K562 (cell line): ENCODE measurements around the gene TSPAN14. TPM values are rescaled to one million over a fixed set of nuclear protein-coding genes. Genes with fewer than 3 reads are reported as not detected.

Experiments used
- ATAC-seq: fragments of 200-7000 bp; cut with Tn5 transposase; 3 replicates; pipeline ENCODE4 v1.9.1; 2020; ENCODE audit warnings: moderate library complexity
- BruUV-seq: library from RNA; stranded (reverse); fragments of 400-500 nt; replicated peaks from 2 replicates; lab custom pipeline; 2021; lab: Mats Ljungman, UMichigan
- CTCF ChIA-PET: fragments of 300-600 bp; formaldehyde crosslinking; extraction: SDS; loops from one replicate; lab custom pipeline; 2021; ENCODE audit warnings: low intra/inter-chr PET ratio; lab: Yijun Ruan, JAX
- POLR2A ChIA-PET: fragments of 300-600, 350-650 bp; sonication (Branson Sonifier 250); formaldehyde crosslinking; extraction: SDS; loops from one replicate; lab custom pipeline; 2021; ENCODE audit warnings: antibody characterized with exemption, inconsistent platforms; lab: Yijun Ruan, JAX
- DNase-seq, 4 experiments: peaks; one replicate each; pipeline versions ENCODE4 v3.0.0 to v3.0.0-alpha.2; 2011 to 2018; ENCODE audit warnings: low spot score in 3 of 4, mixed read lengths in 3 of 4; ENCODE audit errors: extremely low read depth in 1 of 4
- FAIRE-seq: peaks from 2 replicates; lab custom pipeline; 2011; peaks lifted over from hg19 to GRCh38; lab: Jason Lieb, UNC
- H2AFZ ChIP-seq: 2 replicates; pipeline ENCODE4 v1.6.0; 2011; ENCODE audit warnings: low read depth, low read length, control low read depth, inconsistent platforms
- H3K27ac ChIP-seq: fragments of 200-600 bp; 3 replicates; pipeline ENCODE4 v1.8.0; 2011; ENCODE audit warnings: low read depth, mild to moderate bottlenecking, control low read depth, inconsistent platforms, low read length, moderate library complexity, mixed read lengths; ENCODE audit errors: extremely low read depth
- H3K27me3 ChIP-seq, 2 experiments: fragments of 300-600 bp in 1 of 2; 2 replicates in 1 of 2; 3 replicates in 1 of 2; pipeline versions ENCODE4 v1.6.0 to v1.8.0; 2011; ENCODE audit warnings: inconsistent platforms in 2 of 2, low read length in 2 of 2, mild to moderate bottlenecking in 1 of 2, mixed read lengths in 1 of 2, moderate library complexity in 1 of 2; ENCODE audit not compliant: control insufficient read depth in 2 of 2, insufficient read depth in 2 of 2
- H3K36me3 ChIP-seq: fragments of 300-600 bp; 3 replicates; pipeline ENCODE4 v1.8.0; 2011; ENCODE audit warnings: mild to moderate bottlenecking, low read length, inconsistent platforms; ENCODE audit not compliant: control insufficient read depth, insufficient read depth
- H3K4me1 ChIP-seq, 2 experiments: fragments of 200-600 bp in 1 of 2; replicated peaks in 1 of 2; 2 replicates in 1 of 2; 3 replicates in 1 of 2; pipeline versions ENCODE4 v1.5.1 to v1.8.0; 2011; ENCODE audit warnings: inconsistent platforms in 2 of 2, low read length in 2 of 2, mild to moderate bottlenecking in 1 of 2, mixed read lengths in 1 of 2, moderate library complexity in 1 of 2; ENCODE audit not compliant: control insufficient read depth in 2 of 2, insufficient read depth in 2 of 2
- H3K4me2 ChIP-seq: 2 replicates; pipeline ENCODE4 v1.6.1; 2011; ENCODE audit warnings: low read length, control low read depth, inconsistent platforms, mixed read lengths; ENCODE audit not compliant: insufficient read depth
- H3K4me3 ChIP-seq: fragments of 200-600 bp; sonication (generic), shearing (Covaris generic); 2 replicates; pipeline ENCODE4 v1.5.1; 2016; ENCODE audit warnings: control low read depth, inconsistent platforms
- H3K79me2 ChIP-seq: fragments of 200-600 bp; 3 replicates; pipeline ENCODE4 v1.8.0; 2011; ENCODE audit warnings: low read length, inconsistent platforms; ENCODE audit not compliant: control insufficient read depth, insufficient read depth
- H3K9ac ChIP-seq, 2 experiments: 2 replicates each; pipeline versions ENCODE4 v1.6.0 to v1.6.1; 2011; ENCODE audit warnings: low read depth in 2 of 2, low read length in 2 of 2, control low read depth in 1 of 2, inconsistent platforms in 1 of 2, mild to moderate bottlenecking in 1 of 2, mixed read lengths in 1 of 2; ENCODE audit not compliant: insufficient read depth in 1 of 2
- H3K9me1 ChIP-seq: one replicate; pipeline ENCODE4 v1.6.0; 2011; ENCODE audit warnings: inconsistent platforms, mild to moderate bottlenecking, low read length, moderate library complexity; ENCODE audit not compliant: control insufficient read depth, insufficient read depth
- H3K9me3 ChIP-seq: replicated peaks from 2 replicates; pipeline ENCODE4 v1.5.1; 2011; ENCODE audit warnings: low read depth, low read length, inconsistent platforms; ENCODE audit not compliant: control insufficient read depth, insufficient read depth
- H4K20me1 ChIP-seq: replicated peaks from 2 replicates; pipeline ENCODE4 v1.6.1; 2011; ENCODE audit warnings: low read length, inconsistent platforms, mixed read lengths; ENCODE audit not compliant: control insufficient read depth, insufficient read depth
- E2F4 ChIP-seq: sonication (generic); formaldehyde crosslinking; IDR thresholded peaks from 2 replicates; pipeline ENCODE4 v1.8.0; 2022; ENCODE audit warnings: mild to moderate bottlenecking, low read depth, missing genetic modification reagents
- KDM2B ChIP-seq: fragments of 250-450 bp; sonication (Bioruptor Pico); IDR thresholded peaks from 2 replicates; pipeline ENCODE4 v1.8.0; 2021; ENCODE audit warnings: mild to moderate bottlenecking, moderate library complexity
- whole genome bisulfite sequencing: fragments of 100-300 bp; shearing (Covaris generic); methylation state at CpG from one replicate; pipeline ENCODE4 v1.1.6; 2016; ENCODE audit warnings: low coverage, mixed read lengths; ENCODE audit not compliant: insufficient coverage; ENCODE audit errors: missing lambda C conversion rate; 5-methylcytosine and 5-hydroxymethylcytosine counted together
- in situ Hi-C: fragments of 300-500 bp; cut with MboI; formaldehyde crosslinking; loops from 4 replicates; pipeline ENCODE4 v1.15.0; 2018; ENCODE audit warnings: inconsistent platforms, mixed read lengths
- intact Hi-C: fragments of 100-400 bp; cut with micrococcal nuclease; formaldehyde crosslinking; loops from 2 replicates; pipeline ENCODE4 v1.14.2; 2022
- polyA plus RNA-seq, 8 experiments: library from polyadenylated mRNA; depleted of rRNA in 4 of 8; stranded (reverse) in 5 of 8; unstranded in 3 of 8; fragments of >200 nt; fragmentation: Nextera tagmentation in 2 of 8; fragmentation: Illumina TruSeq in 1 of 8; extraction: Ambion mirVana in 2 of 8; extraction: Trizol in 1 of 8; gene quantifications; 2 replicates each; pipeline versions ENCODE4 v1.2.1 to v1.2.3, GENCODE V29; 2011 to 2014; ENCODE audit warnings: inconsistent platforms in 1 of 8, missing spikeins in 1 of 8
- total RNA-seq, 7 experiments: library from RNA; depleted of rRNA in 6 of 7; stranded (reverse); fragments of >200 nt in 6 of 7; fragmentation: Illumina TruSeq in 2 of 7; extraction: Trizol in 2 of 7; gene quantifications; 2 replicates each; pipeline versions ENCODE4 v1.2.1 to v1.2.3, GENCODE V29; 2011 to 2021; ENCODE audit warnings: low replicate concordance in 1 of 7
- TF ChIP-seq, protein P1 (sequence below): IDR thresholded peaks from 2 replicates; pipeline ENCODE4 v1.6.1; 2012; ENCODE audit warnings: low read depth, low read length, improper control_type of control experiment, borderline replicate concordance

The TSPAN14 gene
- total and polyA plus RNA-seq, 9 of the 15 experiments (the other 6 are each of a cell fraction or from before 2014, with no cell fraction given), result 5.8 to 92.9 (median 23.3) TPM

- peaks cover 2 to 3% of the 10 kb centered on the region in 2 experiments; a peak in 2 of 5 replicates for H3K27me3 ChIP-seq
- H2AFZ ChIP-seq, result no peak overlapping the region
- POLR2A ChIA-PET, result interaction anchor here (0.6 to 2.2 kb wide), 5 partner anchors 23 to 125 kb away, joined by 3 to 16 read pairs (median 3); no protein-coding TSS in a partner anchor
- no peak overlapping the region for H3K27ac ChIP-seq
- H3K4me2 ChIP-seq, result no peak overlapping the region
- FAIRE-seq (no peak), ATAC-seq (no peak), DNase-seq (no peak)
- CTCF ChIA-PET, result interaction anchor here (0.7 to 6.0 kb wide), 4 partner anchors 10 to 301 kb away, joined by 3 to 79 read pairs (median 10); no protein-coding TSS in a partner anchor
- H3K9me1 ChIP-seq, result no peaks in the 10 kb centered on the region
- in situ Hi-C loops, result loop anchor here (5.0 kb wide), 1 partner anchor 62 kb away; no protein-coding TSS in a partner anchor
- H3K4me3 ChIP-seq, result no peak overlapping the region
- H3K9ac ChIP-seq, result no peak overlapping the region
- BruUV-seq, result no TSS peak
- intact Hi-C loops, result loop anchor here (1.0 to 5.0 kb wide), 6 partner anchors 61 to 478 kb away; no protein-coding TSS in a partner anchor
- H3K4me1 ChIP-seq, result peaks cover 11 to 15% of the 10 kb centered on the region in 2 experiments; a peak in 4 of 5 replicates
- no peaks in the 10 kb centered on the region for H3K79me2 ChIP-seq
- WGBS, result 22% methylated on average over 2 of the region's 2 CpGs
- no peaks in the 10 kb centered on the region for H4K20me1 ChIP-seq
- no peaks in the 10 kb centered on the region for H3K36me3 ChIP-seq
- TF ChIP-seq E2F4 (CRISPR knock-in tag), result 0 out of 2 replicates have a peak, but pooled peaks have one; percentile 11
- TF ChIP-seq, protein P1, sequence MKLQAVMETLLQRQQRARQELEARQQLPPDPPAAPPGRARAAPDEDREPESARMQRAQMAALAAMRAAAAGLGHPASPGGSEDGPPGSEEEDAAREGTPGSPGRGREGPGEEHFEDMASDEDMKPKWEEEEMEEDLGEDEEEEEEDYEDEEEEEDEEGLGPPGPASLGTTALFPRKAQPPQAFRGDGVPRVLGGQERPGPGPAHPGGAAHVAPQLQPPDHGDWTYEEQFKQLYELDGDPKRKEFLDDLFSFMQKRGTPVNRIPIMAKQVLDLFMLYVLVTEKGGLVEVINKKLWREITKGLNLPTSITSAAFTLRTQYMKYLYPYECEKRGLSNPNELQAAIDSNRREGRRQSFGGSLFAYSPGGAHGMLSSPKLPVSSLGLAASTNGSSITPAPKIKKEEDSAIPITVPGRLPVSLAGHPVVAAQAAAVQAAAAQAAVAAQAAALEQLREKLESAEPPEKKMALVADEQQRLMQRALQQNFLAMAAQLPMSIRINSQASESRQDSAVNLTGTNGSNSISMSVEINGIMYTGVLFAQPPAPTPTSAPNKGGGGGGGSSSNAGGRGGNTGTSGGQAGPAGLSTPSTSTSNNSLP, result no peak
- no peak for TF ChIP-seq KDM2B (CRISPR knock-in tag)
- no peaks in the 10 kb centered on the region for H3K9me3 ChIP-seq
Observed at GRCh38 chr10:80444124-80444523, 10.0 kb upstream of the TSPAN14 start.
